DND-41 (cell line): ENCODE data around the gene SMURF1.

Experiments used
- CTCF ChIP-seq: IDR thresholded peaks from 2 replicates; pipeline ENCODE4 v1.5.1; 2012; ENCODE audit warnings: borderline replicate concordance, low read length, moderate library complexity, mild to moderate bottlenecking; ENCODE audit not compliant: poor library complexity, severe bottlenecking; ENCODE audit errors: extremely low read depth
- EZH2 ChIP-seq: IDR thresholded peaks from 3 replicates; pipeline ENCODE4 v1.6.1; 2012; ENCODE audit warnings: borderline replicate concordance, low read depth, mild to moderate bottlenecking, moderate library complexity, low read length, inconsistent platforms; ENCODE audit not compliant: severe bottlenecking

- TF ChIP-seq CTCF (no peak), EZH2 (no peak)
Observed at GRCh38 chr7:99125505-99125865, 18.4 kb downstream of the SMURF1 start.
